Measurements from ENCODE around the gene B4GALNT3.

DNA sequence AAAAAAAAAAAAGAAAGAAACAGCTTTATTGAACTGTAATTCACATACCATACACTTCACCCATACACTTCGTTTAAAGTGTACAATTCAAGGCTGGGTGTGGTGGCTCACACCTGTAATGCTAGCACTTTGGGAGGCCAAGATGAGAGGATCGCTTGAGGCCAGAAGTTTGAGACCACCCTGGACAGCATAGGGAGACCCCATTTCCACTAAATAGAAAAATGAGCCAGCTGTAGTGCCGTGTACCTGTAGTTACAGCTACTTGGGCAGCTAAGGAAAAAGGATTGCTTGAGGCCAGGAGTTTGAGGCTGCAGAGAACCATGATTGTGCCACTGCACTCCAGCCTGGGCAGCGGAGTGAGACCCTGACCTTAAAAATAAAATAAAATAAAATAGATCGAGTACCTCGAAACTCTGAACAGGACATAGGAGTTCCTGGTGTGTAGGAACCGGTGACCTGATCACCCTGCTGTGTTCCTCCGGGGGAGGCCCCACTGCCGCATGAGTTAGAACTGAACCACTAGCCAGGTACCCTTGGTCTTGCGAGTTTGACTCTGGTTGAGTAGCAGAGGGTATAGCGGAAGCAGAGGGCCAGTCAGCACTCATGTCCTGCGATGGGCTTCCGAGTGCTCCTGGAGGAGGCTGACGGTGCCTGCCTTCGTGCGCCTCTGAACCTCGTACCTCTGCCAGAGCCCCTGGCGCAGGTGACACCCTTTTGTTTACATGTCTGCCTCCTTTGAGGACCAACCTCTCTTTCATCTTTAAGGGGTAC is 80.0 kb downstream of the B4GALNT3 start:
- no peak for TF ChIP-seq REST (IDR thresholded peaks at IDR 0.05; ENCODE audit: low read depth, low read length)
- TF ChIP-seq GABPA (IDR thresholded peaks at IDR 0.05; ENCODE audit: low read depth) = no peak

Data from GM12878 (cell line).